Activated CD8-positive, alpha-beta T cell treated with anti-CD3 and anti-CD28 coated beads for 36 hours (primary cell): ENCODE measurements around the gene REL. TPM values are rescaled to one million over a fixed set of nuclear protein-coding genes. Genes with fewer than 3 reads are reported as not detected.
"Not testable (repeated sequence)": the region's sequence is repeated elsewhere in the genome, so short reads cannot be mapped to it uniquely, and the experiment has no call there.

Source experiments
- ATAC-seq: fragments of 200-7000 bp; cut with Tn5 transposase; one replicate; pipeline ENCODE4 v1.10.0; 2021; ENCODE audit warnings: mild to moderate bottlenecking, moderate library complexity
- CTCF ChIA-PET: fragments of 350-600 bp; sonication (Branson Sonifier 250); formaldehyde crosslinking; loops from one replicate; lab custom pipeline; 2021; ENCODE audit warnings: antibody characterized with exemption; lab: Charles Lee
- POLR2A ChIA-PET: fragments of 350-600 bp; sonication (Branson Sonifier 250); formaldehyde crosslinking; loops from one replicate; lab custom pipeline; 2021; ENCODE audit warnings: antibody characterized with exemption; lab: Charles Lee
- DNase-seq: peaks from one replicate; pipeline ENCODE4 v3.0.0-alpha.2; 2020
- H3K27ac Mint-ChIP-seq: one replicate; pipeline ENCODE4 v1.8.0; 2021; ENCODE audit warnings: mild to moderate bottlenecking, mixed read lengths
- H3K27me3 Mint-ChIP-seq: one replicate; pipeline ENCODE4 v1.8.0; 2021; ENCODE audit warnings: mixed read lengths
- H3K36me3 Mint-ChIP-seq: one replicate; pipeline ENCODE4 v1.8.0; 2021; ENCODE audit warnings: low read depth, mixed read lengths
- H3K4me1 Mint-ChIP-seq: one replicate; pipeline ENCODE4 v1.8.0; 2021; ENCODE audit warnings: low read depth, mixed read lengths
- H3K4me3 Mint-ChIP-seq: one replicate; pipeline ENCODE4 v1.8.0; 2021; ENCODE audit warnings: mild to moderate bottlenecking, moderate library complexity, mixed read lengths
- H3K9me3 Mint-ChIP-seq: one replicate; pipeline ENCODE4 v1.8.0; 2021; ENCODE audit warnings: mixed read lengths
- intact Hi-C: fragments of 100-400 bp; cut with micrococcal nuclease; formaldehyde crosslinking; loops from one replicate; pipeline ENCODE4 v1.10.0; 2022
- total RNA-seq, 2 experiments: library from RNA; stranded (reverse); gene quantifications; one replicate each; pipeline ENCODE4 v1.2.3, GENCODE V29; 2021
- TF ChIP-seq, protein P1 (sequence below): fragments of 200-600 bp; IDR thresholded peaks from one replicate; pipeline ENCODE4 v1.8.0; 2022; ENCODE audit warnings: antibody characterized with exemption, mild to moderate bottlenecking

REL gene
- total RNA-seq, 2 experiments from 2014 or later = 84.7 to 85.3 TPM

DNA sequence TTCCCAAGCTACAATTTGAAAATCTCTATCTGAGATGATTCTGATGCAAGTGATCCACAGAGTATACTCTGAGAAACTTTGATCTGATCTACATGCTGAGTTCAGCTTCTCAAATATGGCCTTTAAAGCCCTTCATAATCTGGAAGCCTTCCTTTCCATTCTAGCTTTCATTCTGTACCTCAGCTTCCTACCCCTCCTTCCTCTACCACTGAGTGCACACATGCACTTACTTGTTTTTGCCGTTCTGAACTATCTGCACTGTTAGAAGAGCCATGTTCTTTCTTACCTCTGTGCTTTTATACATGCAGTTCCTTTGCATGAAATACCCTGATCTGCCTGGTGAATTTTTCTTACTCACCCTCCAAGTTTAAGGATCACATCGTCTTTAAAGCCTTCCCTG lies 25.0 kb downstream of the REL start:
- Mint-ChIP-seq H3K4me3 (no peak overlapping the region), H3K4me1 (peaks cover 31% of the 10 kb centered on the region), H3K27ac (peak overlapping the region; percentile 28), H3K36me3 (peaks cover 54% of the 10 kb centered on the region), H3K27me3 (no peaks in the 10 kb centered on the region), H3K9me3 (no peaks in the 10 kb centered on the region)
- ChIA-PET POLR2A (no interaction called here), CTCF (no interaction called here)
- no peak for DNase-seq
- peak; percentile 31 for ATAC-seq
- intact Hi-C loops = no loop called here
- TF ChIP-seq, protein P1, sequence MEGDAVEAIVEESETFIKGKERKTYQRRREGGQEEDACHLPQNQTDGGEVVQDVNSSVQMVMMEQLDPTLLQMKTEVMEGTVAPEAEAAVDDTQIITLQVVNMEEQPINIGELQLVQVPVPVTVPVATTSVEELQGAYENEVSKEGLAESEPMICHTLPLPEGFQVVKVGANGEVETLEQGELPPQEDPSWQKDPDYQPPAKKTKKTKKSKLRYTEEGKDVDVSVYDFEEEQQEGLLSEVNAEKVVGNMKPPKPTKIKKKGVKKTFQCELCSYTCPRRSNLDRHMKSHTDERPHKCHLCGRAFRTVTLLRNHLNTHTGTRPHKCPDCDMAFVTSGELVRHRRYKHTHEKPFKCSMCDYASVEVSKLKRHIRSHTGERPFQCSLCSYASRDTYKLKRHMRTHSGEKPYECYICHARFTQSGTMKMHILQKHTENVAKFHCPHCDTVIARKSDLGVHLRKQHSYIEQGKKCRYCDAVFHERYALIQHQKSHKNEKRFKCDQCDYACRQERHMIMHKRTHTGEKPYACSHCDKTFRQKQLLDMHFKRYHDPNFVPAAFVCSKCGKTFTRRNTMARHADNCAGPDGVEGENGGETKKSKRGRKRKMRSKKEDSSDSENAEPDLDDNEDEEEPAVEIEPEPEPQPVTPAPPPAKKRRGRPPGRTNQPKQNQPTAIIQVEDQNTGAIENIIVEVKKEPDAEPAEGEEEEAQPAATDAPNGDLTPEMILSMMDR = no peak

DNA sequence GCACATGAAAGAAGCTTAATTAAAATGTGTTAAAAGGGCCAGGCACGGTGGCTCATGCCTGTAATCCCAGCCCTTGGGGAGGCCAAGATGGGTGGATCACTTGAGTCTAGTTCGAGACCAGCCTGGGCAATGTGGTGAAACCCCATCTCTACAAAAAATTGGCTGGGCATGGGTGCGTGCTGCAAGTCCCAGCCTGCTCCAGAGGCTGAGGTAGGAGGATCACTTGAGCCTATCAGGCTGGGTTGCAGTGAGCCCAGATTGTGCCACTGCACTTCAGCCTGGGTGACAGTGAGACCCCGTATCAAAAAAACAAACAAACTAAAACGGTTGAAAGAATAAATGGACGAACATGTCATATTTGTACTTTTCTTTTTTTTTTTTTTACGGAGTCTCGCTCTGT lies 26.0 kb downstream of the REL start:
- DNase-seq = no peak
- H3K4me3 Mint-ChIP-seq = no peak overlapping the region
- no peak for ATAC-seq
- no peaks in the 10 kb centered on the region for H3K9me3 Mint-ChIP-seq
- POLR2A ChIA-PET = interaction anchor here (1.5 kb wide), 1 partner anchor 75 kb away, joined by 3 read pairs; no protein-coding TSS in a partner anchor
- H3K4me1 Mint-ChIP-seq = peaks cover 28% of the 10 kb centered on the region
- TF ChIP-seq, protein P1 = no peak
- CTCF ChIA-PET = interaction anchor here (1.2 kb wide), 1 partner anchor 102 kb away, joined by 4 read pairs; no protein-coding TSS in a partner anchor
- no peak overlapping the region for H3K27ac Mint-ChIP-seq
- intact Hi-C loops = no loop called here
- H3K27me3 Mint-ChIP-seq = no peaks in the 10 kb centered on the region
- H3K36me3 Mint-ChIP-seq = peaks cover 50% of the 10 kb centered on the region

DNA sequence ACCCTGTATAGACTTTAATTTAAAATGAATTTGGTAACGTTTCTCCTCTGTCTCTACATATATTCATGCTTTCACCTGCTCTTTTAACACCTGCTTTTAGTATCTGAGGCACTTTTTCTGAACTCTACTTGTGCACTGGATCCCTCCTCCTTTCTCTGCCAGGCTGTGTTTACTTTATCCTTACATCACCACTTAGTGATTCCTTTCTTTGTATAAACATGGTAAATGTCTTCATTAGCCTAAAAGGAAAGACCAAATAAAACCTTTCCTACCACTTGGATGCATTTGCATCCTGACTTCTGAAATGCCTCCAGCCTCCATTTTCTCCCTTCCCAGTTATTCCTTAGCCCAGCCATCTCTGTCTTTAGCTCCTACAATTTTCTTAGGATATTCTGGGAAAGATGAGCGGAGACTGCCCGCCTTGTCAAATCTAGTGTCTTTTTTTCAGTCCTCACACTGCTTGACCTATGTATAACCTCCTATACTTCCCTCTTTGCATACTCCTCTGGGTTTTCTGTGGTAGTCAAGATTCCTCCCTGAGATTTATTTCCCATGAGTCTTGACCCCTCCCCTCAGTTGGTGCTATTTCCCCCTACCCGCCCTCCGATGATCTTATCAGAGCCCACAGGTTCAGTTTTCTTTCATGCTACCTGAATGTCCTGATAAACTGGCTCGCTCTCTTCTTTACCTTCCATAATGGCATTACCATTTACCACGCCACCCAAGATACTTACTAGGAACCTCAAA lies 44.8 kb downstream of the REL start:
- DNase-seq (no peak), ATAC-seq (no peak)
- Mint-ChIP-seq H3K9me3 (peaks cover 7% of the 10 kb centered on the region), H3K36me3 (peaks cover 59% of the 10 kb centered on the region), H3K4me1 (no peaks in the 10 kb centered on the region), H3K4me3 (no peak overlapping the region), H3K27ac (no peak overlapping the region), H3K27me3 (no peaks in the 10 kb centered on the region)
- TF ChIP-seq, protein P1 = no peak
- ChIA-PET POLR2A (interaction anchor here (0.6 to 0.9 kb wide), 2 partner anchors 11 to 220 kb away, joined by 3 read pairs; no protein-coding TSS in a partner anchor), CTCF (interaction anchor here (1.7 kb wide), 1 partner anchor 121 kb away, joined by 5 read pairs; no protein-coding TSS in a partner anchor)
- intact Hi-C loops = no loop called here

DNA sequence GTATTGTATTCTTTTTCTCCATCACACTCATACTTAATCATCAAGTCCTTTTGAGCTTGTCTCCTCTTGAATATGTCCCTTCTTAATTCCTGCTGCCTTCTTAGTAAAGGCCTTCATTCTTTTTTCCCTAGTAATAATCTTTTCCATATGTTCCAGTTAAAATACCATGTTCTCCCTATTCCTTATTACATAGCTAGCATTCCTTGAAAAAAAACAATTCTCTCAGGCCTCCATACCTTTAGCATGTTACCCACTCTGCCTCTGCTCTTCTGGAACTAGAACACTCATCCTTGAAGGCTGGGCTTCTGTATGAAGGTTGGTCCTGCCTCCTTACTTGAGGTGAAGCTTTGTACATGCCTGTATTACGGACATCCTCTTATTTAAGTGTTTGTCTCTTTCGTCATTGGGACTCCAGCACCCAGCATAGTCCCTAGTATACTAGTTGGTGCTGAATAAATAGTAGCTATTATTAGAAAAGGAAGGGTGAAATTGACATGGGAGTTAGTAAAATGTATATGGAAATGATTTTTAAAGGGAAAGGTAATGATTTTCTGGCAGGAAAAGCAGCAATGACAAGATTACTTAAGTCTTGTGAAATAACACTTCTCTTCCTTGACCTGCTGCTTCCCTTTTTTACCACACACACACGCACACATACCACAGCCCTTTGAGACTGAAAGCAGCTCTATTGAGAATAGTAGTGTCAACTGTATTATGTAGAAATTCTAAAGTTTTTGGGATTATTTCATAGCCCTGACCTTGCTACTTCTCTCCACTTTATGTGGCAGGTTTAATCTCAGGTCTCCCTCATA lies 45.6 kb downstream of the REL start:
- Mint-ChIP-seq H3K4me3 (no peak overlapping the region), H3K27me3 (no peaks in the 10 kb centered on the region), H3K9me3 (peaks cover 7% of the 10 kb centered on the region), H3K27ac (no peak overlapping the region), H3K4me1 (peaks cover 3% of the 10 kb centered on the region), H3K36me3 (peaks cover 59% of the 10 kb centered on the region)
- DNase-seq = no peak
- ChIA-PET CTCF (interaction anchor here (1.2 to 1.7 kb wide), 3 partner anchors 34 to 122 kb away, joined by 3 to 5 read pairs (median 3); no protein-coding TSS in a partner anchor), POLR2A (interaction anchor here (0.6 to 0.9 kb wide), 2 partner anchors 12 to 221 kb away, joined by 3 read pairs; no protein-coding TSS in a partner anchor)
- intact Hi-C loops = no loop called here
- ATAC-seq = no peak
- TF ChIP-seq, protein P1 = no peak

DNA sequence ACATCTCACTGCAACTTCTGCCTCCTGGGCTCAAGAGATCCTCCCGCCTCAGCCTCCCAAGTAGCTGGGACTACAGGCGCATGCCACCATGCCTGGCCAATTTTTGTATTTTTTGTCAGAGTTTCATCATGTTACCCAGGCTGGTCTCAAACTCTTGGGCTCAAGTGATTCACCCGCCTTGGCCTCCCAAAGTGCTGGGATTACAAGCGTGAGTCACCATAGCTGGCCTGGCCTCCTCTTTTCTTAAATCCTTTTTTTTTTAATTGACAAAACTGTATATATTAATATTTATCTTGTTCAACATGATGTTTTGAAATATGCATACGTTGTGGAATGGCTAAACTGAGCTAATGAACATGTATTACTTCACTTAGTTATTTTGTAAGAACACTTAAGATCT lies 50.7 kb downstream of the REL start:
- H3K27me3 Mint-ChIP-seq, H3K4me3 Mint-ChIP-seq, DNase-seq, H3K9me3 Mint-ChIP-seq, intact Hi-C loops, ATAC-seq, POLR2A ChIA-PET, H3K27ac Mint-ChIP-seq: not testable (repeated sequence)
- Mint-ChIP-seq H3K36me3 (peaks cover 65% of the 10 kb centered on the region), H3K4me1 (peaks cover 17% of the 10 kb centered on the region)
- CTCF ChIA-PET = interaction anchor here (0.7 to 1.9 kb wide), 2 partner anchors 15 to 127 kb away, joined by 3 to 5 read pairs; no protein-coding TSS in a partner anchor
